Measurements from ENCODE around the gene COL18A1.

The COL18A1 gene

GRCh38 chr21:45507888-45508508 lies 103.0 kb downstream of the COL18A1 start:
- no peak for DNase-seq (ENCODE audit: low read depth)

GRCh38 chr21:45508607-45509565 lies 103.9 kb downstream of the COL18A1 start:
- DNase-seq (ENCODE audit: low read depth) = no peak

- no peak for DNase-seq (ENCODE audit: low read depth)
Observed at GRCh38 chr21:45509566-45510465, 104.9 kb downstream of the COL18A1 start.

- DNase-seq (ENCODE audit: low read depth) = no peak
Observed at GRCh38 chr21:45510466-45510955, 105.5 kb downstream of the COL18A1 start.

- no peak for DNase-seq (ENCODE audit: low read depth)
Observed at GRCh38 chr21:45511007-45511406, 106.0 kb downstream of the COL18A1 start.

GRCh38 chr21:45511661-45512431 lies 106.9 kb downstream of the COL18A1 start:
- DNase-seq (ENCODE audit: low read depth) = no peak

- no peak for DNase-seq (ENCODE audit: low read depth)
Observed at GRCh38 chr21:45512626-45513002, 107.6 kb downstream of the COL18A1 start.

GRCh38 chr21:45513003-45513717 lies 108.2 kb downstream of the COL18A1 start:
- DNase-seq (ENCODE audit: low read depth) = no peak

- no peak for DNase-seq (ENCODE audit: low read depth)
Observed at GRCh38 chr21:45513741-45514310, 108.9 kb downstream of the COL18A1 start.

GRCh38 chr21:45514311-45515021 lies 109.5 kb downstream of the COL18A1 start:
- DNase-seq (ENCODE audit: low read depth) = no peak

- DNase-seq (ENCODE audit: low read depth) = no peak
Observed at GRCh38 chr21:45515241-45516061, 110.5 kb downstream of the COL18A1 start.

GRCh38 chr21:45516071-45516670 lies 111.2 kb downstream of the COL18A1 start:
- no peak for DNase-seq (ENCODE audit: low read depth)

- no peak for DNase-seq (ENCODE audit: low read depth)
Observed at GRCh38 chr21:45516671-45517151, 111.7 kb downstream of the COL18A1 start.

GRCh38 chr21:45517249-45518065 lies 112.5 kb downstream of the COL18A1 start:
- DNase-seq (ENCODE audit: low read depth) = no peak

GRCh38 chr21:45518742-45519141 lies 113.8 kb downstream of the COL18A1 start:
- no peak for DNase-seq (ENCODE audit: low read depth)

GRCh38 chr21:45519182-45519581 lies 114.2 kb downstream of the COL18A1 start:
- no peak for DNase-seq (ENCODE audit: low read depth)

GRCh38 chr21:45521241-45521640 lies 116.3 kb downstream of the COL18A1 start:
- DNase-seq (ENCODE audit: low read depth) = no peak

Data from stimulated activated CD8-positive, alpha-beta memory T cell treated with anti-CD3 and anti-CD28 coated beads, Interleukin-15, amount 100 ng/mL, for 1 hour (primary cell).